ENCODE results near the gene CASZ1. TPM values are rescaled to one million over a fixed set of nuclear protein-coding genes. Genes with fewer than 3 reads are reported as not detected.

Gene CASZ1
- total and polyA plus RNA-seq, 2 donors from 2014 or later: 10.1 to 33.0 TPM

- no peak overlapping the region for H3K9ac ChIP-seq (ENCODE audit: low read length in 3 of 3)
- H3K36me3 ChIP-seq (ENCODE audit: control insufficient read depth in 2 of 3, insufficient read depth in 3 of 3, low read length in 3 of 3): no peaks in the 10 kb centered on the region
- H3K27ac ChIP-seq (ENCODE audit: low read depth in 2 of 2, low read length in 2 of 2): no peak overlapping the region
- H3K9me3 ChIP-seq (ENCODE audit: control insufficient read depth in 2 of 3, insufficient read depth in 1 of 3, low read length in 3 of 3): no peaks in the 10 kb centered on the region
- no peak for FAIRE-seq
- no peak for TF ChIP-seq CTCF (IDR thresholded peaks at IDR 0.05; ENCODE audit: borderline replicate concordance, extremely low read depth, insufficient read depth)
- intact Hi-C loops (cut with DNase I): no loop called here
- DNase-seq: peak in 2 of 5 donors; percentile 15 to 59
- no peaks in the 10 kb centered on the region for H3K4me1 ChIP-seq (ENCODE audit: control insufficient read depth in 2 of 3, insufficient read depth in 2 of 3, low read depth in 1 of 3, low read length in 3 of 3)
- H3K27me3 ChIP-seq (ENCODE audit: control insufficient read depth, insufficient read depth, low read length): no peaks in the 10 kb centered on the region
- H3K4me3 ChIP-seq (ENCODE audit: low read length in 3 of 3): no peak overlapping the region
Observed at GRCh38 chr1:10617931-10618885, 178.2 kb downstream of the CASZ1 start.

DNA sequence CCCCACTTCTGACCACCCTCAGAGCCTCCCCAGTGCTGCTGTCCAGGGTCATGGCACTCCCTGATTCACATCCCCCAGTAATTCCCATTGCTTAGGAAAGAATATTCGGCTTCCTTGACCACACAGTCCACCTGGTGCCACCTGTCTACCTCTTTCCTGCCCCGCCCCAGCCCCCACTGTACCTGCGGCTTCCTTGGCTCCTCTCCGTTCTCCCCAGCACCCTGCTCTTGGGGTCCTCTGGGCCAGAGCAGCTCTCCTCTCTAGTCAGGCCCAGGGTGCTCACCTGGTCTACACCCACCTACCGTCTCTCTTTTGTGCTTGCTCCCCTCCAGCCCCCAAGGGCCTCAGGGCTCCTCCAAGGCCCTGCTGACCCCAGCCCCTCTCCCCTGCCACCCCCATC lies 179.1 kb downstream of the CASZ1 start:
- Histone ChIP-seq H3K27me3 (ENCODE audit: control insufficient read depth, insufficient read depth, low read length) (no peaks in the 10 kb centered on the region), H3K36me3 (ENCODE audit: control insufficient read depth in 2 of 3, insufficient read depth in 3 of 3, low read length in 3 of 3) (peaks cover 0 to 4% (median 0%) of the 10 kb centered on the region in 3 donors), H3K4me1 (ENCODE audit: control insufficient read depth in 2 of 3, insufficient read depth in 2 of 3, low read depth in 1 of 3, low read length in 3 of 3) (no peaks in the 10 kb centered on the region), H3K27ac (ENCODE audit: low read depth in 2 of 2, low read length in 2 of 2) (no peak overlapping the region), H3K4me3 (ENCODE audit: low read length in 3 of 3) (no peak overlapping the region), H3K9me3 (ENCODE audit: control insufficient read depth in 2 of 3, insufficient read depth in 1 of 3, low read length in 3 of 3) (no peaks in the 10 kb centered on the region), H3K9ac (ENCODE audit: low read length in 3 of 3) (no peak overlapping the region)
- intact Hi-C loops (cut with DNase I): no loop called here
- TF ChIP-seq CTCF (IDR thresholded peaks at IDR 0.05; ENCODE audit: borderline replicate concordance, extremely low read depth, insufficient read depth): no peak
- DNase-seq (no peak), FAIRE-seq (no peak)

DNA sequence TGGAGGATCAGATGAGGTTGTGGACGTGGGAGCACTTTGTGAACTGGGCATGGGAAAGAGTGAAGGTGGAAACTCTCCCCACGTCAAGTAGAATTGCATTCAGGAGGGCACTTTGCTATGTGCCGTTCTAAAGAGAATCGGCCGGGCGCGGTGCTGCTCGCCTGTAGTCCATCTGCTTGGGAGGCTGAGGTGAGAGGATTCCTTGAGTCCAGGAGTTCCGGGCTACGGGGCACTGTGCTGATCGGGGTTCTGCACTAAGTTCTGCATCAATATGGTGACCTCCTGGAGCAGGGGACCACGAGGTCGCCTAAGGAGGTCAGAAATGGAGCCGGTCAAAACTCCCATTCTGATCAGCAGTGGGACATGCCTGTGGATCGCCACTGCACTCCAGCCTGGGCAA lies 179.8 kb downstream of the CASZ1 start:
- Histone ChIP-seq H3K4me1 (ENCODE audit: control insufficient read depth in 2 of 3, insufficient read depth in 2 of 3, low read depth in 1 of 3, low read length in 3 of 3) (no peaks in the 10 kb centered on the region), H3K9me3 (ENCODE audit: control insufficient read depth in 2 of 3, insufficient read depth in 1 of 3, low read length in 3 of 3) (no peaks in the 10 kb centered on the region), H3K27ac (ENCODE audit: low read depth in 2 of 2, low read length in 2 of 2) (no peak overlapping the region), H3K27me3 (ENCODE audit: control insufficient read depth, insufficient read depth, low read length) (no peaks in the 10 kb centered on the region), H3K9ac (ENCODE audit: low read length in 3 of 3) (no peak overlapping the region), H3K36me3 (ENCODE audit: control insufficient read depth in 2 of 3, insufficient read depth in 3 of 3, low read length in 3 of 3) (peaks cover 0 to 4% (median 0%) of the 10 kb centered on the region in 3 donors), H3K4me3 (ENCODE audit: low read length in 3 of 3) (no peak overlapping the region)
- no peak for DNase-seq
- no peak for TF ChIP-seq CTCF (IDR thresholded peaks at IDR 0.05; ENCODE audit: borderline replicate concordance, extremely low read depth, insufficient read depth)
- FAIRE-seq: no peak
- intact Hi-C loops (cut with DNase I): no loop called here
